Measurements from ENCODE around the gene UBQLN3. TPM values are rescaled to one million over a fixed set of nuclear protein-coding genes. Genes with fewer than 3 reads are reported as not detected.

The UBQLN3 gene
- total and polyA plus RNA-seq, 2 of the 4 experiments (the other 2 are of a cell fraction), result not detected

GRCh38 chr11:5507933-5508305, 1.8 kb downstream of the UBQLN3 start:
- no peak overlapping the region for H3K18ac ChIP-seq (ENCODE audit: low read depth, low read length)
- ChIA-PET CTCF (no interaction called here), POLR2A (ENCODE audit: unreplicated experiment) (no interaction called here)
- no peak overlapping the region for H3K27ac ChIP-seq (ENCODE audit: insufficient read depth, low read length)
- no peaks in the 10 kb centered on the region for H3K79me1 ChIP-seq (ENCODE audit: low read depth in 1 of 2, low read length in 2 of 2)
- no peaks in the 10 kb centered on the region for H4K20me1 ChIP-seq (ENCODE audit: insufficient read depth, low read length)
- H3K27me3 ChIP-seq (ENCODE audit: control insufficient read depth, insufficient read depth, low read length), result peaks cover 3% of the 10 kb centered on the region
- ATAC-seq (ENCODE audit: low read depth) (no peak), DNase-seq (no peak)
- H2AFZ ChIP-seq (replicated peaks; ENCODE audit: low read length, poor library complexity), result no peak overlapping the region
- no peak overlapping the region for H4K91ac ChIP-seq (ENCODE audit: insufficient read depth, low read depth, low read length)
- no peak overlapping the region for H2BK15ac ChIP-seq (ENCODE audit: low read depth, low read length)
- no peaks in the 10 kb centered on the region for H3K9me1 ChIP-seq (ENCODE audit: insufficient read depth, low read length)
- no peak overlapping the region for H2AK5ac ChIP-seq (ENCODE audit: low read depth, low read length)
- no peak overlapping the region for H3K4me3 ChIP-seq (ENCODE audit: insufficient read depth, low read depth, low read length)
- H3K4ac ChIP-seq (ENCODE audit: low read depth, low read length), result no peak overlapping the region
- TF ChIP-seq POLR2A (IDR thresholded peaks at IDR 0.05; ENCODE audit: low read depth, low read length) (no peak), MXI1 (IDR thresholded peaks at IDR 0.05; ENCODE audit: borderline replicate concordance, low read depth, low read length) (no peak), CHD1 (IDR thresholded peaks at IDR 0.05; ENCODE audit: low read depth, low read length) (no peak), CTCF (conservative IDR thresholded peaks at IDR 0.05; ENCODE audit: low read depth, low read length) (no peak), RFX5 (IDR thresholded peaks at IDR 0.05; ENCODE audit: low read depth, low read length) (no peak), MAZ (IDR thresholded peaks at IDR 0.05; ENCODE audit: borderline replicate concordance, low read depth, low read length) (no peak), USF2 (IDR thresholded peaks at IDR 0.05; ENCODE audit: low read depth, low read length) (no peak), SMC3 (IDR thresholded peaks at IDR 0.05; ENCODE audit: low read depth, low read length) (no peak)
- no peak overlapping the region for H4K5ac ChIP-seq (ENCODE audit: low read depth, low read length)
- H3K4me1 ChIP-seq (ENCODE audit: control insufficient read depth, insufficient read depth, low read length), result no peaks in the 10 kb centered on the region
- no peak overlapping the region for H2BK120ac ChIP-seq (ENCODE audit: low read depth, low read length)
- no peak overlapping the region for H2BK5ac ChIP-seq (ENCODE audit: low read depth, low read length, poor library complexity, severe bottlenecking)
- WGBS, 2 experiments (ENCODE audit: extremely low coverage in 2 of 2, insufficient read length in 1 of 2), result 40% methylated on average over 1 of the region's 6 CpGs; no CpG with 5 or more reads in 1 of the 2 experiments
- in situ Hi-C loops (cut with MboI; ENCODE audit: low sequenced_read_pairs) (no loop called here), dilution Hi-C loops (cut with HindIII; ENCODE audit: low sequenced_read_pairs, unreplicated experiment) (no loop called here), intact Hi-C loops (cut with micrococcal nuclease) (no loop called here)
- H3K36me3 ChIP-seq (ENCODE audit: control insufficient read depth, insufficient read depth, low read length), result no peaks in the 10 kb centered on the region
- no peak overlapping the region for H2AK9ac ChIP-seq (replicated peaks; ENCODE audit: low read depth, low read length, poor library complexity)
- H3K9ac ChIP-seq (ENCODE audit: low read depth, low read length), result no peak overlapping the region
- H3K56ac ChIP-seq (ENCODE audit: extremely low read depth, insufficient read depth, low read length), result no peak overlapping the region
- H3K14ac ChIP-seq (replicated peaks; ENCODE audit: low read depth, low read length), result no peak overlapping the region
- BruUV-seq (replicated peaks), result no TSS peak
- no peak overlapping the region for H2BK20ac ChIP-seq (ENCODE audit: low read depth, low read length)
- no peak overlapping the region for H3K23ac ChIP-seq (ENCODE audit: low read depth, low read length)
- no peak overlapping the region for H3K4me2 ChIP-seq (ENCODE audit: low read depth, low read length)
- H4K8ac ChIP-seq (ENCODE audit: low read depth in 2 of 2, low read length in 2 of 2), result no peak overlapping the region
- H3K9me3 ChIP-seq (ENCODE audit: control insufficient read depth, insufficient read depth, low read length), result no peaks in the 10 kb centered on the region
